Thoracic aorta (tissue), 2 donors: ENCODE data around the gene CYREN. TPM values are rescaled to one million over a fixed set of nuclear protein-coding genes. Genes with fewer than 3 reads are reported as not detected.
A peak's percentile ranks its signal among the peaks of the same experiment; 100 is the strongest.
"Not testable (repeated sequence)": the region's sequence is repeated elsewhere in the genome, so short reads cannot be mapped to it uniquely, and the experiment has no call there.

Experiments used
- ATAC-seq: fragments of 150-250 bp; one replicate; pipeline ENCODE4 v1.8.0; 2017; ENCODE audit warnings: low read depth; ENCODE audit not compliant: insufficient number of reproducible peaks, low FRiP score
- DNase-seq: peaks from one replicate; pipeline ENCODE4 v3.0.0-alpha.2; 2020; ENCODE audit warnings: low spot score
- H3K27ac ChIP-seq, 2 donors: fragments of 200-600 bp; sonication (generic); 1 replicate in 1 of 2; 2 replicates in 1 of 2; pipeline ENCODE4 v1.5.1; 2016; ENCODE audit warnings: mild to moderate bottlenecking in 2 of 2, moderate library complexity in 2 of 2
- H3K27me3 ChIP-seq: fragments of 200-600 bp; sonication (generic); replicated peaks from 2 replicates; pipeline ENCODE4 v1.6.0; 2016; ENCODE audit warnings: mild to moderate bottlenecking; ENCODE audit not compliant: insufficient read depth
- H3K36me3 ChIP-seq: fragments of 200-600 bp; sonication (generic); one replicate; pipeline ENCODE4 v1.5.1; 2016
- H3K4me1 ChIP-seq, 2 donors: fragments of 200-600 bp; sonication (generic); 1 replicate in 1 of 2; 2 replicates in 1 of 2; pipeline versions ENCODE4 v1.5.1 to v1.6.0; 2016; ENCODE audit warnings: low read depth in 2 of 2, mild to moderate bottlenecking in 1 of 2; ENCODE audit not compliant: control insufficient read depth in 1 of 2
- H3K4me3 ChIP-seq: fragments of 200-600 bp; sonication (generic); 2 replicates; pipeline ENCODE4 v1.5.1; 2016; ENCODE audit warnings: mild to moderate bottlenecking
- H3K9me3 ChIP-seq: fragments of 200-600 bp; sonication (generic); 2 replicates; pipeline ENCODE4 v1.5.1; 2016
- CTCF ChIP-seq: fragments of 200-600 bp; sonication (generic); IDR thresholded peaks from one replicate; pipeline ENCODE4 v1.5.1; 2019; ENCODE audit warnings: antibody characterized with exemption
- total RNA-seq, 2 donors: library from RNA; depleted of rRNA; stranded (reverse); fragments of >200 nt; gene quantifications; one replicate each; pipeline versions ENCODE4 v1.1.0 to v1.2.3, GENCODE V29; 2016

The CYREN gene
- total RNA-seq, 2 donors from 2014 or later = 37.6 to 54.1 TPM

- peak within 1 kb of the TSS; percentile 92 to 93 for H3K27ac ChIP-seq
These were observed 22.4 kb downstream of the CYREN start, which contains the start of gene TMEM140 for GRCh38 chr7:135147899-135148721. TSS of gene TMEM140 (plus strand) at chr7:135148072. CDS start at chr7:135164442, 16,370 bp downstream.

GRCh38 chr7:135147341-135147898, 23.1 kb downstream of the CYREN start:
- ATAC-seq (peak; percentile 64), DNase-seq (no peak)
- H3K4me1 ChIP-seq = peaks cover 29 to 53% of the 10 kb centered on the region in 2 donors

More at GRCh38 chr7:135147899-135148721, 22.4 kb downstream of the CYREN start, which contains the start of gene TMEM140:
- Histone ChIP-seq H3K36me3 (no peaks in the 10 kb centered on the region), H3K27me3 (no peaks in the 10 kb centered on the region), H3K9me3 (no peaks in the 10 kb centered on the region), H3K4me3 (peak within 1 kb of the TSS; percentile 75), H3K4me1 (peaks cover 29 to 53% of the 10 kb centered on the region in 2 donors)
- TF ChIP-seq CTCF = no peak
- DNase-seq = no peak
- ATAC-seq = peak; percentile 64

GRCh38 chr7:135143885-135144668, 26.4 kb downstream of the CYREN start:
- TF ChIP-seq CTCF = no peak
- H3K27ac ChIP-seq = no peak overlapping the region
- no peaks in the 10 kb centered on the region for H3K36me3 ChIP-seq
- H3K27me3 ChIP-seq = no peaks in the 10 kb centered on the region
- no peak overlapping the region for H3K4me3 ChIP-seq
- no peak for DNase-seq
- no peaks in the 10 kb centered on the region for H3K9me3 ChIP-seq
- peaks cover 10 to 29% of the 10 kb centered on the region in 2 donors for H3K4me1 ChIP-seq
- ATAC-seq = no peak

More at GRCh38 chr7:135147341-135147898, 23.1 kb downstream of the CYREN start:
- Histone ChIP-seq H3K27ac (peak overlapping the region; percentile 92 to 93), H3K36me3 (no peaks in the 10 kb centered on the region), H3K4me3 (peak overlapping the region; percentile 75), H3K9me3 (no peaks in the 10 kb centered on the region), H3K27me3 (no peaks in the 10 kb centered on the region)
- no peak for TF ChIP-seq CTCF

- no peak for TF ChIP-seq CTCF
- DNase-seq (no peak), ATAC-seq (no peak)
- H3K27ac ChIP-seq = no peak overlapping the region
- H3K27me3 ChIP-seq = no peaks in the 10 kb centered on the region
- H3K4me1 ChIP-seq = no peaks in the 10 kb centered on the region
- H3K36me3 ChIP-seq = no peaks in the 10 kb centered on the region
- no peaks in the 10 kb centered on the region for H3K9me3 ChIP-seq
- H3K4me3 ChIP-seq = no peak overlapping the region
These were observed 40.9 kb downstream of the CYREN start for GRCh38 chr7:135129579-135129978.

- Histone ChIP-seq H3K27ac (no peak overlapping the region), H3K4me1 (no peaks in the 10 kb centered on the region), H3K27me3 (no peaks in the 10 kb centered on the region), H3K36me3 (no peaks in the 10 kb centered on the region), H3K4me3 (no peak overlapping the region), H3K9me3 (no peaks in the 10 kb centered on the region)
- DNase-seq (no peak), ATAC-seq (no peak)
- no peak for TF ChIP-seq CTCF
These were observed 41.6 kb downstream of the CYREN start for GRCh38 chr7:135128931-135129330.

- not testable (repeated sequence) for H3K4me3 ChIP-seq, H3K27ac ChIP-seq, H3K27me3 ChIP-seq, ATAC-seq, DNase-seq, H3K4me1 ChIP-seq, H3K36me3 ChIP-seq
- peaks cover 11% of the 10 kb centered on the region for H3K9me3 ChIP-seq
These were observed 45.9 kb downstream of the CYREN start for GRCh38 chr7:135124631-135125030.
